ENCODE data around the gene PRRC2A. TPM values are rescaled to one million over a fixed set of nuclear protein-coding genes. Genes with fewer than 3 reads are reported as not detected.

Gene PRRC2A
- polyA plus RNA-seq, 3 donors from 2014 or later, result 2.3 to 13.4 TPM; not detected in 1

GRCh38 chr6:31655349-31656237 lies 35.1 kb downstream of the PRRC2A start, which contains the start of gene APOM:
Gene APOM (plus strand): TSS chr6:31655894. CDS start chr6:31655967, 73 bp downstream.
- DNase-seq, result no peak
- H3K4me1 Mint-ChIP-seq, result peaks cover 70 to 83% of the 10 kb centered on the region in 2 donors
- H3K36me3 Mint-ChIP-seq, result peaks cover 4 to 10% (median 5%) of the 10 kb centered on the region in 3 donors
- H3K27me3 Mint-ChIP-seq (ENCODE audit: low read depth in 3 of 3), result peaks cover 16 to 22% (median 16%) of the 10 kb centered on the region in 3 donors
- H3K9me3 Mint-ChIP-seq, result no peaks in the 10 kb centered on the region
- H3K27ac Mint-ChIP-seq, result peak within 1 kb of the TSS; percentile 23 to 88 (median 57)
- H3K4me3 Mint-ChIP-seq, result peak within 1 kb of the TSS in 1 of 5 donors; percentile 35

GRCh38 chr6:31657406-31658157 lies 37.1 kb downstream of the PRRC2A start:
- peak overlapping the region; percentile 42 to 87 (median 59) for H3K4me3 Mint-ChIP-seq
- H3K36me3 Mint-ChIP-seq, result peaks cover 4 to 8% (median 5%) of the 10 kb centered on the region in 3 donors
- peaks cover 66 to 76% of the 10 kb centered on the region in 2 donors for H3K4me1 Mint-ChIP-seq
- peaks cover 3 to 7% (median 5%) of the 10 kb centered on the region in 3 donors for H3K27me3 Mint-ChIP-seq (ENCODE audit: low read depth in 3 of 3)
- no peaks in the 10 kb centered on the region for H3K9me3 Mint-ChIP-seq
- H3K27ac Mint-ChIP-seq, result peak overlapping the region; percentile 70 to 84 (median 80)
- peak in 1 of 3 donors; percentile 11 for DNase-seq

- H3K36me3 Mint-ChIP-seq, result peaks cover 4 to 8% (median 5%) of the 10 kb centered on the region in 3 donors
- DNase-seq, result no peak
- peak overlapping the region; percentile 45 to 83 (median 74) for H3K27ac Mint-ChIP-seq
- no peaks in the 10 kb centered on the region for H3K9me3 Mint-ChIP-seq
- peak overlapping the region; percentile 10 to 87 (median 48) for H3K4me3 Mint-ChIP-seq
- H3K4me1 Mint-ChIP-seq, result peaks cover 65 to 72% of the 10 kb centered on the region in 2 donors
- peaks cover 0 to 4% (median 0%) of the 10 kb centered on the region in 3 donors for H3K27me3 Mint-ChIP-seq (ENCODE audit: low read depth in 3 of 3)
Observed at GRCh38 chr6:31658158-31658688, 37.7 kb downstream of the PRRC2A start.

GRCh38 chr6:31658983-31659648 lies 38.6 kb downstream of the PRRC2A start:
- H3K27ac Mint-ChIP-seq, result peak overlapping the region; percentile 83 to 93 (median 88)
- peaks cover 70 to 77% of the 10 kb centered on the region in 2 donors for H3K4me1 Mint-ChIP-seq
- peak overlapping the region; percentile 87 to 91 (median 90) for H3K4me3 Mint-ChIP-seq
- H3K36me3 Mint-ChIP-seq, result peaks cover 4 to 14% (median 5%) of the 10 kb centered on the region in 3 donors
- peaks cover 0 to 4% (median 1%) of the 10 kb centered on the region in 3 donors for H3K27me3 Mint-ChIP-seq (ENCODE audit: low read depth in 3 of 3)
- no peak for DNase-seq
- H3K9me3 Mint-ChIP-seq, result no peaks in the 10 kb centered on the region

GRCh38 chr6:31659649-31660380 lies 39.3 kb downstream of the PRRC2A start:
- Mint-ChIP-seq H3K4me3 (peak overlapping the region; percentile 87 to 91 (median 90)), H3K9me3 (no peaks in the 10 kb centered on the region), H3K27me3 (ENCODE audit: low read depth in 3 of 3) (peaks cover 3 to 8% (median 6%) of the 10 kb centered on the region in 3 donors), H3K27ac (peak overlapping the region; percentile 83 to 93 (median 88)), H3K4me1 (peaks cover 77 to 84% of the 10 kb centered on the region in 2 donors), H3K36me3 (peaks cover 7 to 18% (median 8%) of the 10 kb centered on the region in 3 donors)
- peak in 1 of 3 donors; percentile 17 for DNase-seq

DNA sequence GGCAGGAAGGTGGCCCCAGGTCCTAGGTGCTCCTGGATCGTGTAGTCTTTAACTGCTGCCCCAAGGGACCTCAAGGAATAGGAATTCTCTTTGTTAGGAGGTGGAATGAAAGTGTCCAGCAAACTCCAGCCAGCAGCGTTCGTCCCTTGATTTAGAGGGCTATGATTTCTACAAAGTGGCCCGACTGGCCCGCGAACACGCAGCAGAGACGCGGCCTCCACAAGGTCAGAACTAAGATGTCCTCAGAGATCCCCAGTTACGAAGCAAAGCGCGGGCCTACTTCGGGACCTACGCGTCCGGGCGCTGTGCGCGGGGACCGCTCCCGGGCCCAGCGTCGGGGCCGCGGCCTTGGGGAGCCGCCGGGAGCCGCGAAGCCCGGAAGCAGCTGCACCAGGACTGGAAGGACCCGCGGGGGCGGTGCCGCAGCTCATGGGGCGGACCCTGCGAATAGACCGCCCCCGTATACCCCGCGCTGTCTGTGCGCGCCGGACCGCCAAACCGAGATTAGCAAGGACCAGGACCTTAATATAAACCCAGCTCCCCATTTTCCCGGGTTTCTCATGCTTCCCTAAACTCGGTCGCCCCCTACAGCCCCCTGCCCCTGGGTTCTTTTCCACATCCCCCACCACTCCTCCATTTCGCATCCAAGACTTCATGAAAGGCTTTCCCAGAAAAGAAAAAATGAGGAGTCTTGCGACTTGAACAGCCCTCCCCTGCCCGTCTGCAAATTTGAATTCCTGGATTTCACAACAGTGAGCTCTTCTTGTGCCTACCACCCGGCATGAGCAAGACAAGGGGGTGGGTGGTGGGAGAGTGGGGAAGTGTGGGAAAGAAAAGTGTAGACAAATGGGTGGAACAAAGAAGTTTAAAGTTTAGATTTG lies 40.1 kb downstream of the PRRC2A start, which contains the start of gene C6orf47:
TSS of gene C6orf47 (minus strand) at position 398 of the 881 bp plus-strand sequence. CDS start 831 bp downstream, outside the sequence.
- peaks cover 73 to 78% of the 10 kb centered on the region in 2 donors for H3K4me1 Mint-ChIP-seq
- peaks cover 9 to 12% (median 11%) of the 10 kb centered on the region in 3 donors for H3K27me3 Mint-ChIP-seq (ENCODE audit: low read depth in 3 of 3)
- peaks cover 8 to 19% (median 8%) of the 10 kb centered on the region in 3 donors for H3K36me3 Mint-ChIP-seq
- H3K4me3 Mint-ChIP-seq, result peak within 1 kb of the TSS; percentile 87 to 91 (median 90)
- H3K27ac Mint-ChIP-seq, result peak within 1 kb of the TSS; percentile 83 to 95 (median 92)
- H3K9me3 Mint-ChIP-seq, result no peaks in the 10 kb centered on the region
- peak; percentile 76 to 79 (median 78) for DNase-seq

DNA sequence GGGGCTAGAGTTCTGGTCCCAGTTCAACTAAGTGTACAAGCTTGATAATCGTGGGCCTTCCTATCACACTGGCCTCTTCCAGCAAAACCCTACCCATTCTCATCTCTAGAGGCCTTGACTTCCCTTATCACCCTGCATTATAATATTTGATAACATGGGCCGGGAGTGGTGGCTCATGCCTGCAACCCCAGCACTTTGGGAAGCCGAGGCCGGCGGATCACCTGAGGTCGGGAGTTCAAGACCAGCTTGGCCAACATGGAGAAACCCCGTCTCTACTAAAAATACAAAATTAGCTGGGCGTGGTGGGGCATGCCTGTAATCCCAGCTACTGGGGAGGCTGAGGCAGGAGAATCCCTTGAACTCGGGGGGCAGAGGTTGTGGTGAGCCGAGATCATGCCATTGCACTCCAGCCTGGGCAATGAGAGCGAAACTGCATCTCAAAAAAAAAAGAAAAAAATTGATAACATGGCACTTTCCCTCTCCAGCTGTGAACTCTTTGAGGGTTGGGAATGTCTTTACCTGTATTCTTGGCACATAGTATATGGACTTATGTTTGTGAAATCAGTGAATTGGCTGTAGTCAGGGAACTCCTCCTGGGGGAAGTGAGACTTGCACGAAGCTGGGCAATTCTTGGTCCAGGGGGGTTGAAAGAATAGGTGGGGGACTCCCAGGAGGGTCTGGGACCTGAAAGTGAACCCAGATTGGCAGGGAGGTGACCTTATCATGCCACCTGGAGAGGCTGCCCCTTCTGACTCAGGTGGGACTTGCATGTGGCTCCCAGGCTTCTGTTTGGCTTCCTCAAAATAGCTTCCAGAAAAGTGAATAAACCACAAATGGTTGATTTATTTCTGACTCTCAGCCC lies 41.0 kb downstream of the PRRC2A start:
- DNase-seq, result no peak
- peaks cover 75 to 78% of the 10 kb centered on the region in 2 donors for H3K4me1 Mint-ChIP-seq
- peak overlapping the region; percentile 85 to 91 (median 88) for H3K4me3 Mint-ChIP-seq
- H3K27me3 Mint-ChIP-seq (ENCODE audit: low read depth in 3 of 3), result peaks cover 12 to 16% (median 13%) of the 10 kb centered on the region in 3 donors
- no peaks in the 10 kb centered on the region for H3K9me3 Mint-ChIP-seq
- H3K27ac Mint-ChIP-seq, result peak overlapping the region; percentile 83 to 95 (median 92)
- peaks cover 4 to 19% (median 5%) of the 10 kb centered on the region in 3 donors for H3K36me3 Mint-ChIP-seq

GRCh38 chr6:31662124-31662723 lies 41.7 kb downstream of the PRRC2A start:
- peak overlapping the region in 4 of 6 donors; percentile 37 to 70 (median 58) for H3K27ac Mint-ChIP-seq
- H3K9me3 Mint-ChIP-seq, result no peaks in the 10 kb centered on the region
- H3K36me3 Mint-ChIP-seq, result peaks cover 4 to 17% (median 4%) of the 10 kb centered on the region in 3 donors
- H3K4me1 Mint-ChIP-seq, result peaks cover 76 to 79% of the 10 kb centered on the region in 2 donors
- peaks cover 12 to 16% (median 13%) of the 10 kb centered on the region in 3 donors for H3K27me3 Mint-ChIP-seq (ENCODE audit: low read depth in 3 of 3)
- DNase-seq, result no peak
- H3K4me3 Mint-ChIP-seq, result peak overlapping the region in 4 of 5 donors; percentile 40 to 91 (median 70)

DNA sequence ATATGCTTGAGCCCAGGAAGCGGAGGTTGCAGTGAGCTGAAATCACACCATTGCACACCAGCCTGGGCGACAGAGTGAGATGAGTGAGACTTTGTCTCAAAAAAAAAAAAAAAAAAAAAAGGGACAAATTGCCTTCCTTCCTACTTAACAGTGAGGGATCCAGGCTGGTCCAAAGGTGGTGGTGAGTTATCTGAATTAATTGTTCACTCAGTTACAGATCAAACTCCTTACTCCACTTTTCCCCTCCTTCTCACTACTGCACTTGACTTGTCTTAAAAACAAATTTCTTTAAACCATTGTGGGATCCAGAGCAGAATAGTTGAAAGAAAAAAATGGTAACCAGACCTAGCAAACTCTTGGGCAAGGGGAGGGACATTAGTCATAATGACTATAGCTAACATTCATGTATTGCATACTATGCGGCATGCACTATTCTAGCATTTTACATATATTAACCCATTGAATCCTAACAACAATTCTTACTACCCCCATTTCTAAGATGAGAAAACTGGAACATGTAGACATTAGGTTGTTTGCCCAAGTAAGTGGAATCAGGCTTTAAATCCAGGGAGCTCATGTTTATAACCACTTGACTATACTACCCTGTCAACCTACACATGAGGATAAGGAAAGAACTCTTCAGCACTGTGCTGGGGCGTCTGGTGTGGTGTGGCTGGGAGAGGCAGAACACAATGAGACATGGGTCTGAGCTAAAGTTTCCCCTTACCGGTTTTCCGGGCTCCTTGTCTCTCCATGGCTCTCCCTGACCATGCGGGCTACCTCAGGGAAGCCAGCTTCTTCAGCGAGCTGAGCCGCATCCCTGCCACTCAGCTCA lies 42.8 kb downstream of the PRRC2A start:
- H3K36me3 Mint-ChIP-seq, result peaks cover 4 to 22% (median 10%) of the 10 kb centered on the region in 3 donors
- peaks cover 12 to 16% (median 13%) of the 10 kb centered on the region in 3 donors for H3K27me3 Mint-ChIP-seq (ENCODE audit: low read depth in 3 of 3)
- DNase-seq, result no peak
- no peaks in the 10 kb centered on the region for H3K9me3 Mint-ChIP-seq
- H3K4me1 Mint-ChIP-seq, result peaks cover 75 to 79% of the 10 kb centered on the region in 2 donors
- H3K27ac Mint-ChIP-seq, result peak overlapping the region; percentile 32 to 99 (median 98)
- H3K4me3 Mint-ChIP-seq, result peak overlapping the region; percentile 88 to 100 (median 97)
